Neural progenitor cell (in vitro differentiated cells): ENCODE measurements around the gene CNR2. TPM values are rescaled to one million over a fixed set of nuclear protein-coding genes. Genes with fewer than 3 reads are reported as not detected.

ENCODE experiments used
- DNase-seq: peaks from one replicate; pipeline ENCODE4 v3.0.0-alpha.2; 2016; ENCODE audit warnings: low spot score
- H2AFZ ChIP-seq: fragments of 200-600 bp; sonication (generic); replicated peaks from 2 replicates; pipeline ENCODE4 v1.6.1; 2016; ENCODE audit warnings: antibody characterized with exemption
- H3F3A ChIP-seq: fragments of 200-600 bp; sonication (generic); 2 replicates; pipeline ENCODE4 v1.6.1; 2016; ENCODE audit warnings: antibody characterized with exemption, low read depth
- H3K27ac ChIP-seq: fragments of 200-600 bp; sonication (generic); 2 replicates; pipeline ENCODE4 v1.5.1; 2016; ENCODE audit warnings: mild to moderate bottlenecking
- H3K27me3 ChIP-seq: fragments of 200-600 bp; sonication (generic); 2 replicates; pipeline ENCODE4 v1.6.1; 2016; ENCODE audit warnings: mild to moderate bottlenecking, moderate library complexity
- H3K36me3 ChIP-seq: fragments of 200-600 bp; sonication (generic); 2 replicates; pipeline ENCODE4 v1.5.1; 2016
- H3K4me1 ChIP-seq: fragments of 200-600 bp; sonication (generic); 2 replicates; pipeline ENCODE4 v1.6.1; 2016; ENCODE audit warnings: mixed run types
- H3K4me2 ChIP-seq: fragments of 200-600 bp; sonication (generic); 2 replicates; pipeline ENCODE4 v1.6.1; 2016
- H3K4me3 ChIP-seq: fragments of 200-600 bp; sonication (generic); 2 replicates; pipeline ENCODE4 v1.5.1; 2016
- H3K79me2 ChIP-seq: fragments of 200-600 bp; sonication (generic); 2 replicates; pipeline ENCODE4 v1.6.1; 2016; ENCODE audit warnings: low read depth
- H3K9ac ChIP-seq: fragments of 200-600 bp; sonication (generic); 2 replicates; pipeline ENCODE4 v1.6.1; 2016
- H3K9me3 ChIP-seq: fragments of 200-600 bp; sonication (generic); 2 replicates; pipeline ENCODE4 v1.5.1; 2016; ENCODE audit warnings: low read depth
- H4K20me1 ChIP-seq: fragments of 200-600 bp; sonication (generic); 2 replicates; pipeline ENCODE4 v1.6.1; 2016; ENCODE audit warnings: low read depth
- H3K27ac Mint-ChIP-seq: 3 replicates; pipeline ENCODE4 v1.8.0; 2021; ENCODE audit warnings: mixed read lengths
- H3K27me3 Mint-ChIP-seq: 2 replicates; pipeline ENCODE4 v1.8.0; 2022; ENCODE audit warnings: low read depth, mild to moderate bottlenecking, inconsistent platforms, moderate library complexity, mixed read lengths; ENCODE audit not compliant: insufficient read depth
- H3K36me3 Mint-ChIP-seq: 3 replicates; pipeline ENCODE4 v1.8.0; 2021; ENCODE audit warnings: mixed read lengths
- H3K4me1 Mint-ChIP-seq: 3 replicates; pipeline ENCODE4 v1.8.0; 2021; ENCODE audit warnings: mixed read lengths
- H3K4me3 Mint-ChIP-seq: 3 replicates; pipeline ENCODE4 v1.8.0; 2021; ENCODE audit warnings: mild to moderate bottlenecking, moderate library complexity, mixed read lengths
- H3K9me3 Mint-ChIP-seq: 3 replicates; pipeline ENCODE4 v1.8.0; 2020; ENCODE audit warnings: mixed read lengths
- CTCF ChIP-seq: fragments of 200-600 bp; sonication (generic); IDR thresholded peaks from 2 replicates; pipeline ENCODE4 v1.5.1; 2017; ENCODE audit warnings: antibody characterized with exemption, mild to moderate bottlenecking
- EZH2 ChIP-seq: fragments of 200-600 bp; sonication (generic); IDR thresholded peaks from 2 replicates; pipeline ENCODE4 v1.6.1; 2017; ENCODE audit warnings: antibody characterized with exemption, mild to moderate bottlenecking, moderate library complexity
- EZH2phosphoT487 ChIP-seq: fragments of 200-600 bp; sonication (generic); IDR thresholded peaks from 2 replicates; pipeline ENCODE4 v1.6.1; 2017; ENCODE audit warnings: antibody characterized with exemption
- total RNA-seq: library from RNA; depleted of rRNA; stranded (reverse); fragments of >200 nt; gene quantifications from 2 replicates; pipeline ENCODE4 v1.2.3, GENCODE V29; 2015; ENCODE audit warnings: low replicate concordance

Gene CNR2
- total RNA-seq, 1 donor from 2014 or later: not detected

DNA sequence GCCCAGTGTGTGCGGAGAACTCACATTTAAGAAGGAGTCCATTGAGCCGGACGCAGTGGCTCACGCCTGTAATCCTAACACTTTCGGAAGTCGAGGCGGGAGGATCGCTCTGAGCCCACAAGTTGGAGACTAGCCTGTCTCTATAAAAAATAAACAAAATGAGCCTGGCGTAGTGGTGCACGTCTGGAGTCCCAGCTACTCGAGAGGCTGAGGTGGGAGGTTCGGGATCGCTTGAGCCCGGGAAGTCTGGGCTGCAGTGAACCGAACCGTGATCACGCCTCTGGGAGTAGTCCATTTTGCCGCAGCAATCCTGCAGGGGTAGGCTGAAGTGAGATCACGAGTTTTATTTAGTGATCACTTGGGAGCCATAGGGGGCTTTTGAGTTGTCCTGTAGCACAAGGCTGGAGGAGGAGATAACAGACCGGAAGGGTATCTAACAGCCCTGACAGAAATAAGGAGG, 44.6 kb downstream of the CNR2 start:
- TF ChIP-seq EZH2phosphoT487 (no peak), EZH2 (no peak)
- Histone ChIP-seq H3K4me1 (peaks cover 5% of the 10 kb centered on the region), H3K9ac (no peak overlapping the region), H2AFZ (peak overlapping the region; percentile 77), H3K79me2 (no peaks in the 10 kb centered on the region), H3F3A (no peaks in the 10 kb centered on the region), H3K27me3 (peaks cover 45% of the 10 kb centered on the region), H4K20me1 (peaks cover 7% of the 10 kb centered on the region), H3K36me3 (no peaks in the 10 kb centered on the region), H3K9me3 (no peaks in the 10 kb centered on the region), H3K4me3 (peak overlapping the region; percentile 60), H3K4me2 (peak overlapping the region; percentile 46), H3K27ac (no peak overlapping the region)
- Mint-ChIP-seq H3K9me3 (no peaks in the 10 kb centered on the region), H3K4me3 (peak overlapping the region; percentile 88), H3K4me1 (peaks cover 11% of the 10 kb centered on the region), H3K27me3 (peaks cover 28% of the 10 kb centered on the region), H3K36me3 (no peaks in the 10 kb centered on the region), H3K27ac (peak overlapping the region; percentile 4)
- no peak for DNase-seq

DNA sequence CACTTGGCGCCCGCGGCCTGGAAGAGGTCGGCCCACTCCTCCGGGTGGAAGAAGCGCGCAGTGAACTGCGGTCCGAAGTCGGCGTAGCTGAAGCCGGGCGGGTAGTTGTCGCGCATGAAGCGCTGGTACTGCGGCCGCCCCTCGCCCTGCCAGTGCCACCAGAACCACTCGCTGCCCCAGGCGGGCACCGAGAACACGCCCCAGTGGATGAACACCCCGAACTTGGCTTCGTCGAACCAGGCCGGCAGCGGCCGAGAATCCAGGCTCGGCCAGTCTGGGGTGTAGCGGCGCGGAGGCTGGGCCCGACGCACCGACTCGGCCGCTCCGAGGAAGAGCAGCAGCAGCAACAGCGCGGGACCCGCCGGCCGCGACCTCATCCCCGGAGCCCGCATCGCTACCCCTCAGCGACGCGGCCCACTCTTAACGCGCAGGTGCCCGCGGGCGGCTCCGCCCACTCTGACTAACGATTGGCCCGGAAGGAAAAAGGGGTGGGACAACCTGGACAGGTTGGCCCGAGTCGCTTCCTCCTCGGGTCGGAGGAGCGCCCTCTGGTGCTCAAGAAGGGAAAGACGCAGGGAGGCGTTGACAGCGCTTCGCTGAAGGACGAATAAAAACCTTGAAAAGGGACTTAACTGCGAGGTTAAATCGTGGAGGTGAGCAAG, 45.1 kb downstream of the CNR2 start, which contains the start of gene FUCA1:
Gene FUCA1 (minus strand): TSS at position 396 of the 662 bp plus-strand sequence. CDS start 4 bp downstream, at position 392.
- peaks cover 5% of the 10 kb centered on the region for H3K4me1 ChIP-seq
- no peaks in the 10 kb centered on the region for H3K36me3 Mint-ChIP-seq
- H3K9me3 ChIP-seq: no peaks in the 10 kb centered on the region
- peak within 1 kb of the TSS; percentile 7 for H3K27ac Mint-ChIP-seq
- H3K4me1 Mint-ChIP-seq: peaks cover 11% of the 10 kb centered on the region
- H3K4me2 ChIP-seq: peak within 1 kb of the TSS; percentile 83
- H3K79me2 ChIP-seq: no peaks in the 10 kb centered on the region
- TF ChIP-seq EZH2phosphoT487: peak; percentile 56
- peak; percentile 94 for TF ChIP-seq CTCF
- peak; percentile 68 for TF ChIP-seq EZH2
- no peaks in the 10 kb centered on the region for H3K36me3 ChIP-seq
- H3K4me3 ChIP-seq: peak within 1 kb of the TSS; percentile 60
- no peak within 1 kb of the TSS for H3K27ac ChIP-seq
- H3K27me3 Mint-ChIP-seq: peaks cover 28% of the 10 kb centered on the region
- no peaks in the 10 kb centered on the region for H3F3A ChIP-seq
- H3K9ac ChIP-seq: no peak within 1 kb of the TSS
- no peaks in the 10 kb centered on the region for H3K9me3 Mint-ChIP-seq
- peaks cover 7% of the 10 kb centered on the region for H4K20me1 ChIP-seq
- DNase-seq: peak; percentile 98
- H2AFZ ChIP-seq: peak within 1 kb of the TSS; percentile 77
- H3K27me3 ChIP-seq: peaks cover 45% of the 10 kb centered on the region
- peak within 1 kb of the TSS; percentile 88 for H3K4me3 Mint-ChIP-seq

DNA sequence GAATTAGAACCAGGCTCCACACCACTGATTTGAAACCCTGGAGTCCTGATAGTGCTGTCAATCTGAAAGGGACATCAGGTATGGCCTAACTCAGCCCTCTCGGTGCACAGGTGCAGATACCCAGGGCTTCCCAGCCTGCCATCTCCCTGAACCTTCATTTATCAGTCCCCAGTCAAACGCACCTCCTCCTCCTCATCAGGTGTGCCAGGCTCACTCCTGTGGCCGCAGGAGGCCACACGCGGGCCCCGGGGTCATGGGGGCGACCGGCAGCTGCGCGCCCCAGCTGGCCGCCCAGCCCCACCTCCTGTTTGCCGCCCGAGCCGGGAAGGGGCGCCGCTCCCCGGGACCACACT, 45.6 kb downstream of the CNR2 start:
- H3K4me3 Mint-ChIP-seq: peak overlapping the region; percentile 88
- no peak for TF ChIP-seq CTCF
- Histone ChIP-seq H3K4me3 (peak overlapping the region; percentile 60), H3K79me2 (no peaks in the 10 kb centered on the region), H3F3A (no peaks in the 10 kb centered on the region), H4K20me1 (peaks cover 7% of the 10 kb centered on the region), H2AFZ (peak overlapping the region; percentile 65), H3K9ac (no peak overlapping the region), H3K36me3 (no peaks in the 10 kb centered on the region), H3K4me2 (peak overlapping the region; percentile 83), H3K27ac (no peak overlapping the region), H3K4me1 (peaks cover 5% of the 10 kb centered on the region), H3K9me3 (no peaks in the 10 kb centered on the region), H3K27me3 (peaks cover 45% of the 10 kb centered on the region)
- H3K27me3 Mint-ChIP-seq: peaks cover 28% of the 10 kb centered on the region
- no peak overlapping the region for H3K27ac Mint-ChIP-seq
- H3K9me3 Mint-ChIP-seq: no peaks in the 10 kb centered on the region
- H3K4me1 Mint-ChIP-seq: peaks cover 11% of the 10 kb centered on the region
- H3K36me3 Mint-ChIP-seq: no peaks in the 10 kb centered on the region
- no peak for DNase-seq

- H2AFZ ChIP-seq: no peak overlapping the region
- peaks cover 7% of the 10 kb centered on the region for H4K20me1 ChIP-seq
- Mint-ChIP-seq H3K36me3 (no peaks in the 10 kb centered on the region), H3K4me3 (no peak overlapping the region), H3K27me3 (peaks cover 27% of the 10 kb centered on the region), H3K9me3 (no peaks in the 10 kb centered on the region), H3K4me1 (peaks cover 11% of the 10 kb centered on the region), H3K27ac (no peak overlapping the region)
- H3K9me3 ChIP-seq: no peaks in the 10 kb centered on the region
- H3K36me3 ChIP-seq: no peaks in the 10 kb centered on the region
- no peak overlapping the region for H3K27ac ChIP-seq
- H3K4me1 ChIP-seq: peaks cover 5% of the 10 kb centered on the region
- no peak overlapping the region for H3K4me3 ChIP-seq
- peaks cover 43% of the 10 kb centered on the region for H3K27me3 ChIP-seq
- no peak for TF ChIP-seq EZH2phosphoT487
- TF ChIP-seq CTCF: no peak
- no peak for TF ChIP-seq EZH2
- no peak for DNase-seq
- no peak overlapping the region for H3K9ac ChIP-seq
- H3K79me2 ChIP-seq: no peaks in the 10 kb centered on the region
- no peak overlapping the region for H3K4me2 ChIP-seq
- no peaks in the 10 kb centered on the region for H3F3A ChIP-seq
Measured at GRCh38 chr1:23865543-23865930, 47.6 kb downstream of the CNR2 start.
